Measurements from ENCODE around the gene OSBPL6.

DNA sequence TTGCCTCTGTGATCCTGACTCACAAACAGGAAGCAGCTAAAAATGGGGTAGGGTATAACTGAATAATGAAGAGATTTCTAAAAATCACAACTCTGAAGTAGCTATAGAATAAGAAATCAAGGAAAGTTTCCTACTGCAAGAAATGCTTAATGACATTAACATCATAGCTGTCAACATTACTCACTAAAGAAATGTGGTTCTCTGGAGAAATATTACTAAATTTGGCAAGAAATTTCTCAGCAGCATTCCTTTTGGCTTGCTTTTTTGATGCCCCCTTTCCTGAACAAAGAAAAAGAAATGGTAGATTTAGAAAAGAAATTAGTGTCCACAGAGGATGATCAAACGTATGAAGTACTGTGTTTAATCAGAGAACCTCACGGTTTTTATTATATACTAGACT, 247.1 kb downstream of the OSBPL6 start:
- TF ChIP-seq SP1 (IDR thresholded peaks at IDR 0.05; ENCODE audit: low read depth) (no peak), EZH2 (IDR thresholded peaks at IDR 0.05) (no peak), POLR2A (IDR thresholded peaks at IDR 0.05; ENCODE audit: borderline replicate concordance, extremely low read depth, insufficient read depth, insufficient read length) (no peak), JUND (IDR thresholded peaks at IDR 0.05) (no peak)
- TF ChIP-seq, protein P1, sequence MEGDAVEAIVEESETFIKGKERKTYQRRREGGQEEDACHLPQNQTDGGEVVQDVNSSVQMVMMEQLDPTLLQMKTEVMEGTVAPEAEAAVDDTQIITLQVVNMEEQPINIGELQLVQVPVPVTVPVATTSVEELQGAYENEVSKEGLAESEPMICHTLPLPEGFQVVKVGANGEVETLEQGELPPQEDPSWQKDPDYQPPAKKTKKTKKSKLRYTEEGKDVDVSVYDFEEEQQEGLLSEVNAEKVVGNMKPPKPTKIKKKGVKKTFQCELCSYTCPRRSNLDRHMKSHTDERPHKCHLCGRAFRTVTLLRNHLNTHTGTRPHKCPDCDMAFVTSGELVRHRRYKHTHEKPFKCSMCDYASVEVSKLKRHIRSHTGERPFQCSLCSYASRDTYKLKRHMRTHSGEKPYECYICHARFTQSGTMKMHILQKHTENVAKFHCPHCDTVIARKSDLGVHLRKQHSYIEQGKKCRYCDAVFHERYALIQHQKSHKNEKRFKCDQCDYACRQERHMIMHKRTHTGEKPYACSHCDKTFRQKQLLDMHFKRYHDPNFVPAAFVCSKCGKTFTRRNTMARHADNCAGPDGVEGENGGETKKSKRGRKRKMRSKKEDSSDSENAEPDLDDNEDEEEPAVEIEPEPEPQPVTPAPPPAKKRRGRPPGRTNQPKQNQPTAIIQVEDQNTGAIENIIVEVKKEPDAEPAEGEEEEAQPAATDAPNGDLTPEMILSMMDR (IDR thresholded peaks at IDR 0.05 in 2 of 3, conservative IDR thresholded peaks at IDR 0.05 in 1 of 3; ENCODE audit: borderline replicate concordance in 1 of 3, insufficient read depth in 1 of 3, low read depth in 2 of 3, low read length in 2 of 3): no peak

Data from HCT116 (cell line).